ENCODE measurements around the gene POP4. TPM values are rescaled to one million over a fixed set of nuclear protein-coding genes. Genes with fewer than 3 reads are reported as not detected.

The POP4 gene
- total RNA-seq, 1 donor from 2014 or later = 60.6 TPM

DNA sequence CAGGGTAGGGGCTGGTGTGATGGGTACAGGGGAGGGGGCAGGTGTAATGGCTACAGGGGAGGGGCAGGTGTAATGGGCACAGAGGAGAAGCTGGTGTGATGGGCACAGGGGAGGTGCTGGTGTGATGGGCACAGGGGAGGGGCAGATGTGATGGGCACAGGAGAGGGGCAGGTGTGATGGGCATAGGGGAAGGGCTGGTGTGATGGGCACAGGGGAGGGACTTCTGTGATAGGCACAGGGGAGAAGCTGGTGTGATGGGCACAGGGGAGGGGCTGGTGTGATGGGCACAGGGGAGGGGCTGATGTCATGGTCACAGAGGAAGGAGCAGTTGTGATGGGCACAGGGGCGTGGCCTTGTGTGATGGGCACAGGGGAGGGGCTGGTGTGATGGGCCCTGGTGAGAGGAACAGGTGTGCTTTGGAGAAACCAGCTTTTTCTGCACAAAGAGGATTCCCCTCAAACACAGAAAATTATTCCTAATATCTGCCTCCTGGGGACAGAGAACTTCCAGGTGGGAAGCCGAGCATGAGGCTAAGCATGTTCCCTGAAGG, 38.6 kb upstream of the POP4 start:
- Mint-ChIP-seq H3K4me3 (ENCODE audit: unreplicated experiment) (no peak overlapping the region), H3K27me3 (ENCODE audit: low read depth, unreplicated experiment) (peaks cover 58% of the 10 kb centered on the region), H3K4me1 (ENCODE audit: low read depth, unreplicated experiment) (no peaks in the 10 kb centered on the region), H3K9me3 (ENCODE audit: unreplicated experiment) (peaks cover 1% of the 10 kb centered on the region), H3K36me3 (ENCODE audit: low read depth, unreplicated experiment) (no peaks in the 10 kb centered on the region), H3K27ac (ENCODE audit: unreplicated experiment) (no peak overlapping the region)
- H4K20me1 ChIP-seq (ENCODE audit: insufficient read depth, low read length) = no peaks in the 10 kb centered on the region
- H3K4me3 ChIP-seq (ENCODE audit: insufficient read depth, low read depth, low read length) = no peak overlapping the region
- no peak for DNase-seq (ENCODE audit: low read depth)
- no peak overlapping the region for H3K4me2 ChIP-seq (ENCODE audit: low read length)
- H3K79me2 ChIP-seq (ENCODE audit: insufficient read depth, low read length) = no peaks in the 10 kb centered on the region
- no peaks in the 10 kb centered on the region for H3K27me3 ChIP-seq (ENCODE audit: insufficient read depth, low read length)
- H3K9me3 ChIP-seq (ENCODE audit: insufficient read depth, low read depth, low read length) = no peaks in the 10 kb centered on the region
- no peak overlapping the region for H3K9ac ChIP-seq (ENCODE audit: low read length)
- no peak for TF ChIP-seq EZH2 (IDR thresholded peaks at IDR 0.05; ENCODE audit: insufficient read depth, low read length)
- TF ChIP-seq, protein P1, sequence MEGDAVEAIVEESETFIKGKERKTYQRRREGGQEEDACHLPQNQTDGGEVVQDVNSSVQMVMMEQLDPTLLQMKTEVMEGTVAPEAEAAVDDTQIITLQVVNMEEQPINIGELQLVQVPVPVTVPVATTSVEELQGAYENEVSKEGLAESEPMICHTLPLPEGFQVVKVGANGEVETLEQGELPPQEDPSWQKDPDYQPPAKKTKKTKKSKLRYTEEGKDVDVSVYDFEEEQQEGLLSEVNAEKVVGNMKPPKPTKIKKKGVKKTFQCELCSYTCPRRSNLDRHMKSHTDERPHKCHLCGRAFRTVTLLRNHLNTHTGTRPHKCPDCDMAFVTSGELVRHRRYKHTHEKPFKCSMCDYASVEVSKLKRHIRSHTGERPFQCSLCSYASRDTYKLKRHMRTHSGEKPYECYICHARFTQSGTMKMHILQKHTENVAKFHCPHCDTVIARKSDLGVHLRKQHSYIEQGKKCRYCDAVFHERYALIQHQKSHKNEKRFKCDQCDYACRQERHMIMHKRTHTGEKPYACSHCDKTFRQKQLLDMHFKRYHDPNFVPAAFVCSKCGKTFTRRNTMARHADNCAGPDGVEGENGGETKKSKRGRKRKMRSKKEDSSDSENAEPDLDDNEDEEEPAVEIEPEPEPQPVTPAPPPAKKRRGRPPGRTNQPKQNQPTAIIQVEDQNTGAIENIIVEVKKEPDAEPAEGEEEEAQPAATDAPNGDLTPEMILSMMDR (IDR thresholded peaks at IDR 0.05; ENCODE audit: insufficient read depth, low read depth, low read length) = no peak
- FAIRE-seq = no peak
- H3K36me3 ChIP-seq (ENCODE audit: insufficient read depth, low read length) = no peaks in the 10 kb centered on the region
- no peak overlapping the region for H3K27ac ChIP-seq (ENCODE audit: low read depth, low read length)
- H3K4me1 ChIP-seq (ENCODE audit: insufficient read depth, low read length) = no peaks in the 10 kb centered on the region
- H2AFZ ChIP-seq (ENCODE audit: low read depth, low read length) = no peak overlapping the region

DNA sequence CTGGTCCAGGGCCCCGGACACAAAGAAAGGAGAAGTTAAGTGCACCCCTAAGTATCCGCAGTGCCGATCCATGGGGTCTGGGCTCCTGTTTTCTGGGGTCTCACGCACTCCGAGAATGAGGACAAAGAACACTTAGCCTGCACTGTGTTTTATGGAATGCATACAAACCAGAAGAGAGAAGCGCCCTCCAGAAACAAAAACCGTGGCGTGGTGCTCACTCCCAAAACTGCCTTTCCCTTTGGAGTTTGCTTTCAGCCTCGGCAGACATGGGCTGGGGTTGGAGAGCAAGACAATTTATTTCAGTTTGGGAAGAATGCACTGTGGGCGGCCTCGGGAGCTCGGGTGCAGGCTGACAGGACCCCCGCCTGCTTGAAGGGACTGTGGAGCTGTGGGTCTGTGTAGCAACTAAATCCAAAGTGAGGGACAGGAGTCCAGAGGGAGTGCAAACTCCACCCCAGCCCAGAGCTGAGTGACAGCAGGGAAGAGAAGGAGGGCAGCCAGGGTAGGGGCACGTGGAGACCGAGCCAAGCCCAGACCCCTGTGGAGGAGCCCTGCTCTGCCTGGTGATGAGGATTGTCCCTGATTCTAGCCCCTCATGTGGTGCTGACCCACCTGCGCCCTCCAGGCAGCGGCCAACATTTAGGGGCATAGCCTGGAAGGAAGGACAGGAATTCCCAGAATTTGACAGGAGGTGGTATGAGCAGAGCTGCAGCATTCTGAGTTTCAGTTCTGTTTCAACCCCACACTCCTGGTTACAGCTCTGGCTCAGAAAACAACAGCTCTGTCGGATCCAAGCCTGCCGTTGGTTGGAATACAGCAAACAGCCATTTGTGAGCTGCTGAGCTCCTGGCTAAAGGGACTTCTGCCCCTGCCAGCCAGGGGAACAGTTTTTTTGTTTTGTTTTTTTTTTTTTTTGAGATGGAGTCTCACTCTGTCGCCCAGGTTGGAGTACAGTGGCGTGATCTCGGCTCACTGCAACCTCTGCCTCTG, 37.8 kb upstream of the POP4 start:
- no peak overlapping the region for H3K27ac ChIP-seq (ENCODE audit: low read depth, low read length)
- no peak overlapping the region for H3K4me3 ChIP-seq (ENCODE audit: insufficient read depth, low read depth, low read length)
- no peak overlapping the region for H3K9ac ChIP-seq (ENCODE audit: low read length)
- H3K79me2 ChIP-seq (ENCODE audit: insufficient read depth, low read length) = no peaks in the 10 kb centered on the region
- H3K4me1 ChIP-seq (ENCODE audit: insufficient read depth, low read length) = no peaks in the 10 kb centered on the region
- no peak overlapping the region for H3K4me3 Mint-ChIP-seq (ENCODE audit: unreplicated experiment)
- no peak overlapping the region for H2AFZ ChIP-seq (ENCODE audit: low read depth, low read length)
- H3K36me3 ChIP-seq (ENCODE audit: insufficient read depth, low read length) = no peaks in the 10 kb centered on the region
- no peak overlapping the region for H3K27ac Mint-ChIP-seq (ENCODE audit: unreplicated experiment)
- peaks cover 55% of the 10 kb centered on the region for H3K27me3 Mint-ChIP-seq (ENCODE audit: low read depth, unreplicated experiment)
- H4K20me1 ChIP-seq (ENCODE audit: insufficient read depth, low read length) = no peaks in the 10 kb centered on the region
- peaks cover 1% of the 10 kb centered on the region for H3K9me3 Mint-ChIP-seq (ENCODE audit: unreplicated experiment)
- H3K9me3 ChIP-seq (ENCODE audit: insufficient read depth, low read depth, low read length) = no peaks in the 10 kb centered on the region
- H3K4me1 Mint-ChIP-seq (ENCODE audit: low read depth, unreplicated experiment) = no peaks in the 10 kb centered on the region
- TF ChIP-seq, protein P1 (IDR thresholded peaks at IDR 0.05; ENCODE audit: insufficient read depth, low read depth, low read length) = no peak
- no peak for TF ChIP-seq EZH2 (IDR thresholded peaks at IDR 0.05; ENCODE audit: insufficient read depth, low read length)
- no peak overlapping the region for H3K4me2 ChIP-seq (ENCODE audit: low read length)
- H3K27me3 ChIP-seq (ENCODE audit: insufficient read depth, low read length) = no peaks in the 10 kb centered on the region
- DNase-seq (ENCODE audit: low read depth) = no peak
- no peaks in the 10 kb centered on the region for H3K36me3 Mint-ChIP-seq (ENCODE audit: low read depth, unreplicated experiment)
- no peak for FAIRE-seq
